ENCODE data around the gene CDH20.

The CDH20 gene

GRCh38 chr18:61428266-61428665, 95.0 kb downstream of the CDH20 start:
- no peak overlapping the region for H3K27ac ChIP-seq
- no peak overlapping the region for H3K4me3 ChIP-seq (ENCODE audit: low read depth, low read length)
- in situ Hi-C loops (cut with HindIII; ENCODE audit: low pct_ligation_motif_present, low sequenced_read_pairs): no loop called here
- no peaks in the 10 kb centered on the region for H3K36me3 ChIP-seq (replicated peaks)
- TF ChIP-seq, protein P1, sequence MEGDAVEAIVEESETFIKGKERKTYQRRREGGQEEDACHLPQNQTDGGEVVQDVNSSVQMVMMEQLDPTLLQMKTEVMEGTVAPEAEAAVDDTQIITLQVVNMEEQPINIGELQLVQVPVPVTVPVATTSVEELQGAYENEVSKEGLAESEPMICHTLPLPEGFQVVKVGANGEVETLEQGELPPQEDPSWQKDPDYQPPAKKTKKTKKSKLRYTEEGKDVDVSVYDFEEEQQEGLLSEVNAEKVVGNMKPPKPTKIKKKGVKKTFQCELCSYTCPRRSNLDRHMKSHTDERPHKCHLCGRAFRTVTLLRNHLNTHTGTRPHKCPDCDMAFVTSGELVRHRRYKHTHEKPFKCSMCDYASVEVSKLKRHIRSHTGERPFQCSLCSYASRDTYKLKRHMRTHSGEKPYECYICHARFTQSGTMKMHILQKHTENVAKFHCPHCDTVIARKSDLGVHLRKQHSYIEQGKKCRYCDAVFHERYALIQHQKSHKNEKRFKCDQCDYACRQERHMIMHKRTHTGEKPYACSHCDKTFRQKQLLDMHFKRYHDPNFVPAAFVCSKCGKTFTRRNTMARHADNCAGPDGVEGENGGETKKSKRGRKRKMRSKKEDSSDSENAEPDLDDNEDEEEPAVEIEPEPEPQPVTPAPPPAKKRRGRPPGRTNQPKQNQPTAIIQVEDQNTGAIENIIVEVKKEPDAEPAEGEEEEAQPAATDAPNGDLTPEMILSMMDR (IDR thresholded peaks at IDR 0.05; ENCODE audit: low read depth, low read length, missing control alignments): no peak
- no peak for DNase-seq
- no peaks in the 10 kb centered on the region for H3K27me3 ChIP-seq (replicated peaks)

- H3K36me3 ChIP-seq (replicated peaks): no peaks in the 10 kb centered on the region
- TF ChIP-seq, protein P1 (IDR thresholded peaks at IDR 0.05; ENCODE audit: low read depth, low read length, missing control alignments): no peak
- in situ Hi-C loops (cut with HindIII; ENCODE audit: low pct_ligation_motif_present, low sequenced_read_pairs): no loop called here
- no peaks in the 10 kb centered on the region for H3K27me3 ChIP-seq (replicated peaks)
- no peak overlapping the region for H3K4me3 ChIP-seq (ENCODE audit: low read depth, low read length)
- no peak for DNase-seq
- H3K27ac ChIP-seq: no peak overlapping the region
These were observed 99.4 kb downstream of the CDH20 start for GRCh38 chr18:61432590-61432989.

DNA sequence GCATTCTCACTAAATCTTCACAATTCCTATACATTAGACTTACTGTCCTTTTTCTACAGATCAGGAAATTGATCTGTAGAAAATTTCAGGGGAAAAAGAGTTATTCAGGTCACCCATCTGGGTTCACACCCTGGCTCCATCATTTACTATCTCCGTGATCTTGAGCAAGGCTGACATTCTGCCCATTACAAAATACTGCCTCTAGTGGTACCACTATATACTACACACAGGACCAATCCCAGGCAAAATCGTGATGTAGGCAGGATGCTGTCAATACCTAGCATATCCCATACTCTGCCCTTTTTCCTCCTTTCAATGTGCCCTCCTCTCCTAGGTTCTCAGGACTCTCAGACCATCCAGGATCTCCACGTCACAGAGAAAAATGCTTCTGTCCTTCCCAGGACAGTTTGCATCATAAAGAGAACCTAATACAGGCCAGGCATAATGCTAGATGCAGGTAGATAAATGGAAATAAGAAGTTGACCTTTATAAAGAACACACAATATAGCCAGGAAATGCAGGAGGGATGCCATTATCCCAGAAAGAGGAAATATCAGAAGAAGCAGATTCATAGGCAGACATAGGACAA, 101.9 kb downstream of the CDH20 start:
- no peaks in the 10 kb centered on the region for H3K36me3 ChIP-seq (replicated peaks)
- peak; percentile 11 for DNase-seq
- no peak overlapping the region for H3K27ac ChIP-seq
- no peak overlapping the region for H3K4me3 ChIP-seq (ENCODE audit: low read depth, low read length)
- no peaks in the 10 kb centered on the region for H3K27me3 ChIP-seq (replicated peaks)
- TF ChIP-seq, protein P1 (IDR thresholded peaks at IDR 0.05; ENCODE audit: low read depth, low read length, missing control alignments): peak; percentile 75
- in situ Hi-C loops (cut with HindIII; ENCODE audit: low pct_ligation_motif_present, low sequenced_read_pairs): no loop called here

DNA sequence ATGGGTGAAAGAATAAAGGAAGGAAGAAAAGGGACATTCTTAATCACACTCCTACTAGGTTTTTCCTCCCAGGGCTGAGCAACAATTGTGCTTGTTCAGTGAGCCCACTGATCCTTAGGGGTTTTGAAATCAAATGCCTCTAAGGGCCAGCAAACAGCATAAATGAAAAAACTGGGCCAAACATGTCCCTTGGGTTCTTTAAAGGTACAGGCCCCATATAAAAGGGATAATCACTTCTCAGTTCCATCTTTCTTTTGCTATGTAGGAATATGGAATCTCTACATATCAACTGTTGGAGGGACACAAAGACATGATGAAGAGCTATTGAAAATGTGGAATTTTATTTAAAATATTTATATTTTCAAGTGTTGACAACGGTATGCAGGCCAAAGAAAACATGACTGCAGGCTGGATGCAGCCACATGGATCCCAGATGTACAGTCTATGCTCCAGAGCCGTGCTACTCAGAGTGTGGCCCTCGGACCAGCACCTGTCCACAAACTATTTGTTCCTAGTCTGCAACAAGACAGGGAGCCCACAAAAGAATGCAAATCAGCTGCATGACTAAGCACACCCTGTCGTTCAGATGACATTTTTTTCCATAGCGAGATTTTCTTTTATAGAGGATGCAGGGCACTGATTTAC, 110.0 kb downstream of the CDH20 start:
- no peaks in the 10 kb centered on the region for H3K36me3 ChIP-seq (replicated peaks)
- TF ChIP-seq, protein P1 (IDR thresholded peaks at IDR 0.05; ENCODE audit: low read depth, low read length, missing control alignments): no peak
- H3K4me3 ChIP-seq (ENCODE audit: low read depth, low read length): no peak overlapping the region
- no peak overlapping the region for H3K27ac ChIP-seq
- no peaks in the 10 kb centered on the region for H3K27me3 ChIP-seq (replicated peaks)
- peak; percentile 11 for DNase-seq
- in situ Hi-C loops (cut with HindIII; ENCODE audit: low pct_ligation_motif_present, low sequenced_read_pairs): no loop called here

DNA sequence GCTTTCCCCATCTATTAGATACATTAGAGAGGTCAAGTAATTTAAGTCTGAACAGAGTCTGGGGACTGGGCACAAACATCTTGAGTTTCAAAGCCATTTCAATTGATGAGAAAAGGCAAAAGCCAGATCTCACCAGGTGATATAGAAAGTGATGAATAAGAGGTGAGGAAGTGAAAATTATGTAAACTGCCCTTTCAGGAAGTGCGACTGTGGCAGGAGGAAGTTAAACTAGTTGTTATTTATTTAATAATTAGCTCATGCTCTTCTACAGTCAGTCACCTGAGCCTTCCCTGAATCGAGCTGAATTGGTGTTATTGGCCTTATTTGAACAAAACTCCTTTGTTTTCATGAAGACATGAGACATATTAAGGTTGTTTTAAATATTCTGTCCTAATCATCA, 115.1 kb downstream of the CDH20 start:
- Histone ChIP-seq H3K27ac (no peak overlapping the region), H3K27me3 (replicated peaks) (no peaks in the 10 kb centered on the region), H3K36me3 (replicated peaks) (no peaks in the 10 kb centered on the region), H3K4me3 (ENCODE audit: low read depth, low read length) (no peak overlapping the region)
- in situ Hi-C loops (cut with HindIII; ENCODE audit: low pct_ligation_motif_present, low sequenced_read_pairs): no loop called here
- DNase-seq: no peak
- TF ChIP-seq, protein P1 (IDR thresholded peaks at IDR 0.05; ENCODE audit: low read depth, low read length, missing control alignments): no peak
